ENCODE data around the gene ADAMTS12. TPM values are rescaled to one million over a fixed set of nuclear protein-coding genes. Genes with fewer than 3 reads are reported as not detected.
A peak's percentile ranks its signal among the peaks of the same experiment; 100 is the strongest.

The ADAMTS12 gene
- total RNA-seq, 1 donor from 2014 or later: 3.2 TPM

GRCh38 chr5:33488558-33489355, 403.0 kb downstream of the ADAMTS12 start:
- DNase-seq (ENCODE audit: low read depth in 2 of 2): no peak

GRCh38 chr5:33487236-33487635, 404.6 kb downstream of the ADAMTS12 start:
- DNase-seq (ENCODE audit: low read depth in 2 of 2): no peak

GRCh38 chr5:33482335-33482734, 409.5 kb downstream of the ADAMTS12 start:
- DNase-seq (ENCODE audit: low read depth in 2 of 2): peak in 1 of 2 donors; percentile 22

GRCh38 chr5:33480876-33481275, 410.9 kb downstream of the ADAMTS12 start:
- no peak for DNase-seq (ENCODE audit: low read depth in 2 of 2)

GRCh38 chr5:33479311-33479710, 412.5 kb downstream of the ADAMTS12 start:
- no peak for DNase-seq (ENCODE audit: low read depth in 2 of 2)

GRCh38 chr5:33477816-33478215, 414.0 kb downstream of the ADAMTS12 start:
- no peak for DNase-seq (ENCODE audit: low read depth in 2 of 2)

GRCh38 chr5:33476992-33477391, 414.8 kb downstream of the ADAMTS12 start:
- no peak for DNase-seq (ENCODE audit: low read depth in 2 of 2)

- DNase-seq (ENCODE audit: low read depth in 2 of 2): no peak
These were observed 416.1 kb downstream of the ADAMTS12 start for GRCh38 chr5:33475706-33476105.

- no peak for DNase-seq (ENCODE audit: low read depth in 2 of 2)
These were observed 416.8 kb downstream of the ADAMTS12 start for GRCh38 chr5:33474931-33475499.

GRCh38 chr5:33474004-33474403, 417.8 kb downstream of the ADAMTS12 start:
- no peak for DNase-seq (ENCODE audit: low read depth in 2 of 2)

Other genes starting within 250 kb of the ADAMTS12 start
- gene RXFP3, start 44.4 kb upstream of the ADAMTS12 start, total RNA-seq: not detected in 2 replicates
- under 0.01 TPM in 1 of 2 replicates, not detected in the other for gene SLC45A2, start 92.7 kb upstream of the ADAMTS12 start, total RNA-seq
- gene AMACR, start 116.1 kb upstream of the ADAMTS12 start, total RNA-seq: 6.3 and 6.8 TPM in 2 replicates
- 0.40 and 0.87 TPM in 2 replicates for gene C1QTNF3, start 151.2 kb upstream of the ADAMTS12 start, total RNA-seq

Data from lung microvascular endothelial cell (primary cell).